ENCODE results near the gene DHX32. TPM values are rescaled to one million over a fixed set of nuclear protein-coding genes. Genes with fewer than 3 reads are reported as not detected.
"Not testable (repeated sequence)": the region's sequence is repeated elsewhere in the genome, so short reads cannot be mapped to it uniquely, and the experiment has no call there.

The DHX32 gene, protein sequence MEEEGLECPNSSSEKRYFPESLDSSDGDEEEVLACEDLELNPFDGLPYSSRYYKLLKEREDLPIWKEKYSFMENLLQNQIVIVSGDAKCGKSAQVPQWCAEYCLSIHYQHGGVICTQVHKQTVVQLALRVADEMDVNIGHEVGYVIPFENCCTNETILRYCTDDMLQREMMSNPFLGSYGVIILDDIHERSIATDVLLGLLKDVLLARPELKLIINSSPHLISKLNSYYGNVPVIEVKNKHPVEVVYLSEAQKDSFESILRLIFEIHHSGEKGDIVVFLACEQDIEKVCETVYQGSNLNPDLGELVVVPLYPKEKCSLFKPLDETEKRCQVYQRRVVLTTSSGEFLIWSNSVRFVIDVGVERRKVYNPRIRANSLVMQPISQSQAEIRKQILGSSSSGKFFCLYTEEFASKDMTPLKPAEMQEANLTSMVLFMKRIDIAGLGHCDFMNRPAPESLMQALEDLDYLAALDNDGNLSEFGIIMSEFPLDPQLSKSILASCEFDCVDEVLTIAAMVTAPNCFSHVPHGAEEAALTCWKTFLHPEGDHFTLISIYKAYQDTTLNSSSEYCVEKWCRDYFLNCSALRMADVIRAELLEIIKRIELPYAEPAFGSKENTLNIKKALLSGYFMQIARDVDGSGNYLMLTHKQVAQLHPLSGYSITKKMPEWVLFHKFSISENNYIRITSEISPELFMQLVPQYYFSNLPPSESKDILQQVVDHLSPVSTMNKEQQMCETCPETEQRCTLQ
- total RNA-seq = 10 to 100 TPM; 25.2 to 35.6 TPM

DNA sequence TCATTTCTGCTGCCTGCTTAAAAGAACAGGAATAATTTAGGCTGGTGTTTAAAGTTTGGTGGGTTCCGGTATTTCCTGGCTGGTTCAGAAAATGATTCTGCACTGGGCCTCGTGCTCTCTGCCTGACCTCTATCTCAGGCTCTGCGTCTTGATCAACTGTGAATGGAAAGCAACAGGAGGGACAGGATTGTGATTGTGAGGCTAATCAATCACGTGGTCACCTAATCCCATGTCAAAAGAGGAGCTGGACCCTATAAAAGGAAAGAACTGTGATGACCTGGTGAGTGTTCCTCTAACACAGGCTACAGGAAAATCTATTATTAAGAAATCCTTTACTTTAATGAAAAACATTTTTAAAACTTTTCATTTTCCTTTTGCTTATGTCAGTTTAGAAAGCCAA is at the start of gene DHX32:
Gene DHX32 (minus strand): TSS at position 101 of the 400 bp plus-strand sequence. CDS start 468 bp downstream, outside the sequence.
- no peaks in the 10 kb centered on the region for H3K9me3 ChIP-seq
- no peak for ATAC-seq
- peaks cover 52% of the 10 kb centered on the region for H3K4me1 ChIP-seq
- H3K36me3 ChIP-seq (replicated peaks in 1 of 2; ENCODE audit: insufficient read depth in 1 of 2, low read depth in 2 of 2) = no peaks in the 10 kb centered on the region
- intact Hi-C loops (cut with DNase I) = no loop called here
- no peak for DNase-seq
- no peak within 1 kb of the TSS for H3K4me3 ChIP-seq
- TF ChIP-seq, protein P1, sequence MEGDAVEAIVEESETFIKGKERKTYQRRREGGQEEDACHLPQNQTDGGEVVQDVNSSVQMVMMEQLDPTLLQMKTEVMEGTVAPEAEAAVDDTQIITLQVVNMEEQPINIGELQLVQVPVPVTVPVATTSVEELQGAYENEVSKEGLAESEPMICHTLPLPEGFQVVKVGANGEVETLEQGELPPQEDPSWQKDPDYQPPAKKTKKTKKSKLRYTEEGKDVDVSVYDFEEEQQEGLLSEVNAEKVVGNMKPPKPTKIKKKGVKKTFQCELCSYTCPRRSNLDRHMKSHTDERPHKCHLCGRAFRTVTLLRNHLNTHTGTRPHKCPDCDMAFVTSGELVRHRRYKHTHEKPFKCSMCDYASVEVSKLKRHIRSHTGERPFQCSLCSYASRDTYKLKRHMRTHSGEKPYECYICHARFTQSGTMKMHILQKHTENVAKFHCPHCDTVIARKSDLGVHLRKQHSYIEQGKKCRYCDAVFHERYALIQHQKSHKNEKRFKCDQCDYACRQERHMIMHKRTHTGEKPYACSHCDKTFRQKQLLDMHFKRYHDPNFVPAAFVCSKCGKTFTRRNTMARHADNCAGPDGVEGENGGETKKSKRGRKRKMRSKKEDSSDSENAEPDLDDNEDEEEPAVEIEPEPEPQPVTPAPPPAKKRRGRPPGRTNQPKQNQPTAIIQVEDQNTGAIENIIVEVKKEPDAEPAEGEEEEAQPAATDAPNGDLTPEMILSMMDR (IDR thresholded peaks at IDR 0.05) = no peak
- no peak for TF ChIP-seq POLR2A (IDR thresholded peaks at IDR 0.05)
- peak within 1 kb of the TSS; percentile 2 to 68 (median 34) for H3K27ac ChIP-seq
- 35% methylated on average over 4 of the region's 4 CpGs for WGBS, 2 donors
- H3K27me3 ChIP-seq = no peaks in the 10 kb centered on the region

DNA sequence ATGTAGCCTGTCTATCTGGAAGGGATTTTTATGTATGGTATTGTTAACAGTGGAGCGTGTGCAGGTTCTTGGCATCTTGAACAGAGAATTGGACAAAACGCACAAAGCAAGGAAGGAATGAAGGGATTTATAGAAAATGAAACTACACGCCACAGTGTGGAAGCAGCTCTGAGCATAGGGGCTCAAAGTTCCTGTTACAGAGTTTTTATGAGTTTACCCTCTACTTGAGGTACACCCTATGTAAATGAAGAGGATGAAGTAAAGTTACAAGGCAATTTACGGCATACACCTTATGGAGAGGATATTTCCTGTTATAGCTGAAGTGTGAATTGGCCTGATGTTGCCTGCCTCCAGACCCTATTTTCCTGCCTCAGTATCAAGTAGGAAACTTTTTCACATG is 48.5 kb upstream of the DHX32 start:
- DNase-seq (no peak), ATAC-seq (no peak)
- TF ChIP-seq, protein P1 (IDR thresholded peaks at IDR 0.05) = no peak
- TF ChIP-seq POLR2A (IDR thresholded peaks at IDR 0.05) = no peak
- Histone ChIP-seq H3K9me3 (no peaks in the 10 kb centered on the region), H3K4me3 (no peak overlapping the region), H3K36me3 (replicated peaks in 1 of 2; ENCODE audit: insufficient read depth in 1 of 2, low read depth in 2 of 2) (no peaks in the 10 kb centered on the region), H3K27me3 (no peaks in the 10 kb centered on the region), H3K27ac (no peak overlapping the region), H3K4me1 (no peaks in the 10 kb centered on the region)
- intact Hi-C loops (cut with DNase I) = no loop called here
- 81 to 89% methylated on average over 4 of the region's 4 CpGs for WGBS, 2 donors

DNA sequence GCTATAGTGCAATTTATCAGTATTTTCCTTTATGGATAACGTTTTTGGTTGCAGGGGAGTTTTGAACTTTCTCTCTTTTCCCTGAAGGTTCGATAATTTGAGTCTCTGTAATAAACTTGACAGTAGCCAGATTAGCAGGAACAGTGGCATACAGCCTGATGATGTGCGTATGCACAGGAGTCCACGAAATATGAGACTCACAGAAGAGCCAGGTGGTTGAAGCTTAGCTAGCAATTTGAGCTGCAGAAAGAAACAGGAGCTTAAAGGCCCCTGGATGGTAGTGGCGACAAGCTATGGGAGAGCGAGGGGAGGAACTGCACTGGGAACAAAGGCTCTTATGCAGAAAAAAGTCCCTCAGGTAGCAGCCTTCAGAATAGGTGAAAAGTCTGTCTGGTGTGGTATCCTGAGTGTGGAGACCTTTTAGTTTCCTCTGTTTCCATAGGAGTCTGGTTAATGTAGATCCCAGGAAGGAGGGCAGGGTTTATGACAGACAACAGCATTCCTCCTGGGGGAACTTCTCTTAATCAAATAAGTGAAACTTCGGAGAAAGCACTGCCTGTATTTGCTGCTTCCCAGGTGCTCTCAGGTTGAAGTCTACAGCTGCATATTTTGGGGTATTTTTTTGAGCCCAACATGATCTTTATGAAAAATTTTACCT is 48.0 kb upstream of the DHX32 start:
- DNase-seq (no peak), ATAC-seq (no peak)
- no peaks in the 10 kb centered on the region for H3K27me3 ChIP-seq
- WGBS, 2 donors = 56 to 74% methylated on average over 7 of the region's 7 CpGs
- no peaks in the 10 kb centered on the region for H3K9me3 ChIP-seq
- H3K36me3 ChIP-seq (replicated peaks in 1 of 2; ENCODE audit: insufficient read depth in 1 of 2, low read depth in 2 of 2) = no peaks in the 10 kb centered on the region
- intact Hi-C loops (cut with DNase I) = no loop called here
- H3K4me3 ChIP-seq = no peak overlapping the region
- TF ChIP-seq, protein P1 (IDR thresholded peaks at IDR 0.05) = no peak
- no peak for TF ChIP-seq POLR2A (IDR thresholded peaks at IDR 0.05)
- no peaks in the 10 kb centered on the region for H3K4me1 ChIP-seq
- no peak overlapping the region for H3K27ac ChIP-seq

DNA sequence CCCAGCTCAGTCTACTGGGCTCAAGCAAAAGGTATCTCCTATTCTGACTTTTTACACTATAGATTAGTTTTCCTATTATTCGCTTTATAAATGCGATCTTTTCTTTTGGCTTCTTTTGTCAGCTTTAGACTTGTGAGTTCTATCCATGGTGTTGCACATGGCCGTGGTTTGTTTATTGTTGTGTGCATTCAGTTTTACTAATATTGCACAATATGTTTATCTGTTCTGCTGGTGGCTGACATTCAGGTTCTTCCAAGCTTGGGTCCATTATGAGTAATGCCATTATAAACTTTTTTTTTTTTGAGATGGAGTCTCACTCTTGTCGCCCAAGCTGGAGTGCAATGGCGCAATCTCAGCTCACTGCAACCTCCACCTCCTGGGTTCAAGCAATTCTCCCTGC is 46.2 kb upstream of the DHX32 start:
- H3K4me3 ChIP-seq; H3K27ac ChIP-seq; intact Hi-C loops (cut with DNase I); ATAC-seq; H3K36me3 ChIP-seq (replicated peaks in 1 of 2; ENCODE audit: insufficient read depth in 1 of 2, low read depth in 2 of 2); H3K9me3 ChIP-seq; H3K4me1 ChIP-seq; H3K27me3 ChIP-seq; DNase-seq: not testable (repeated sequence)
- WGBS, 2 donors = 69 to 76% methylated on average over 5 of the region's 5 CpGs

DNA sequence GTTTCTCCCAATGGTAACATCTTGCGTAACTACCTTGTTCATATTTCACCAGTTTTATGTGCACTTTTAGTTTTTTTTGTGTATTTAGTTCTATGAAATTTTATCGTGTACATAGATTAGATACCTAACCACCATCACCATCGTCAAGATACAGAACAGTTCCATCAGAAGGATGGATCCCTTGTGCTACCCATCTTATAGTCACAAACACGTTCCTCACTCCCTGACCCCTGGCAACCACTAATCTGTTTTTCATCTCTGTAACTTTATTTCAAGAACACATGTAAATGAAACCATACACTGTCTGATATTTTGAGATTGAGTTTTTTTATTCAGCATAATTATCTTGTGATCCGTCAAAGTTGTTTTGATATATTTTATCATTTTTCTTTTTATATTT is 45.2 kb upstream of the DHX32 start:
- Histone ChIP-seq H3K27ac (no peak overlapping the region), H3K9me3 (no peaks in the 10 kb centered on the region), H3K4me3 (no peak overlapping the region), H3K27me3 (no peaks in the 10 kb centered on the region), H3K36me3 (replicated peaks in 1 of 2; ENCODE audit: insufficient read depth in 1 of 2, low read depth in 2 of 2) (no peaks in the 10 kb centered on the region), H3K4me1 (no peaks in the 10 kb centered on the region)
- ATAC-seq = no peak
- no peak for DNase-seq
- TF ChIP-seq, protein P1 (IDR thresholded peaks at IDR 0.05) = no peak
- no peak for TF ChIP-seq POLR2A (IDR thresholded peaks at IDR 0.05)
- intact Hi-C loops (cut with DNase I) = no loop called here
- 39 to 48% methylated on average over 5 of the region's 5 CpGs for WGBS, 2 donors
